SKM-1 treated with dmso at 0.1 percent for 144 hours (cell line): Measurements from ENCODE around the gene RAD50.
"Not testable (repeated sequence)": the region's sequence is repeated elsewhere in the genome, so short reads cannot be mapped to it uniquely, and the experiment has no call there.

Experiments used
- DNase-seq: peaks from one replicate; lab custom pipeline; 2025; ENCODE audit not compliant: unreplicated experiment; lab: John Stamatoyannopoulos, UW

The RAD50 gene

GRCh38 chr5:132556763-132557477 is at the start of gene RAD50:
Gene RAD50 (plus strand): TSS chr5:132556977. CDS start chr5:132557325, 348 bp downstream.
- peak; percentile 95 for DNase-seq

DNA sequence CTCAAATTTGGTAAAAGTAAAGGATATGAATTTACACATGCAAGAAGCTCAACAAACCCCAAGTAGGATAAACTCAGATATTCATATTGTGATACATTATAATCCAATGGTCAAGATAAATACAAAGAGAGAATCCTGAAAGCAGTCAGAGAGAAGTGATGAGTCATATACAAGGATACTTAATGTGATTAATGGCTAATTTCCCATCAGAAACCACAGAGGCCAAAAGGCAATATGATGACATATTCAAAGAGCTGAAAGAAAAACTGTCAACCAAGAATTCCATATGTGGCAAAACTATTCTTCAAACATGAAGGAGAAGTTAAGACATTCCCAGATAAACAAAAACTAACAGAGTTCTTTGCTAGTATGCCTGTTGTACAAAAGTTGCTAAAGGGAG is 46.7 kb upstream of the RAD50 start:
- no peak for DNase-seq

- DNase-seq = not testable (repeated sequence)
Measured at GRCh38 chr5:132513618-132514336, 43.0 kb upstream of the RAD50 start.

- not testable (repeated sequence) for DNase-seq
Measured at GRCh38 chr5:132522067-132522466, 34.7 kb upstream of the RAD50 start.

DNA sequence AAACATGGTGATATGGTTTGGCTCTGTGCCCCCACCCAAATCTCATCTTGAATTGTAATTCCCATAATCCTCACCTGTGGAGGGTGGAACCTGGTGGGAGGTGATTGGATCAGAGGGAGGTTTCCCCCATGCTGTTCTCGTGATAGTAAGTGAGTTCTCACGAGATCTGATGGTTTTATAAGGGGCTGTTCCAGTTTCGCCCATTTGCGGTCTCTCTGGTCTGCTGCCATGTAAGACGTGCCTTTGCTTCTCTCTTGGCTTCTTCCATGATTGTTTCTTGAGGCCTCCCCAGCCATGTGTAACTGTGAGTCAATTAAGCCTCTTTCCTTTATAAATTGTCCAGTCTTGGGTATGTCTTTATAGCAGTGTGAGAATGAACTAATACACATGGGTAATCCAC is 31.9 kb upstream of the RAD50 start:
- DNase-seq = not testable (repeated sequence)

GRCh38 chr5:132525299-132525724 is 31.5 kb upstream of the RAD50 start:
- no peak for DNase-seq

DNA sequence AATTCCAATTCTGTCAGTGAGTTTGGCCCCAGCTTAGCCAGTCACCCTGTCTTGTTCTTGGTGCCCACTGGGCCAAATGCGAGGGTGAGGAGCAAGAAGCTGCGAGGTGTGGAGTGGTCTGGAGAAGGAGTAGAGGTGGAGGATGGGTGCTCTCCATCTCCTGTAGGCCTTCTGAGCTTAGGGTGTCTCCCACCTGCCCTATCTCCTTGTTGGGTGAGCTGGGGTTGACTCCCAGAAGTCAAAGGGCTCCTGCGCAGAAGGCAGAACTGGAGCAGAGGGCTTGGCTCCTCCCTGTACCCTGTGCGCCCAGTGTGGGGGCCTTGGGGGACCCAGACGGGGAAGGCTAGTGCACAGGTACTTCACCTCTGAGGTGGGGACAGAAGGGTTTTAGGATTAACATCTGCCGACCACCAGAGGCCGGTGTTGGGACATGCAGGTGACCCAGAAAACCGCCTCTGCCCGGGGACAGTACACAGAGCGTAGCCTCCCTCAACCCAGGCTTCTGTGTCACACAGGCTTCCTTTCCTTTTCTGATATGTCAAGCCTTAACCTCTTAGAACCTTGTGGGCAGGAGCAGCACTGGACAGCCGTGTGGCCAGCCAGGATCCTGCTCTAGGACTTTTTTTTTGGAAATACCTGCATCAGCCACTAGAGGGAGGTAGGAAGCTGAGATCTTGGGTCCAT is 30.3 kb upstream of the RAD50 start:
- peak; percentile 29 for DNase-seq

GRCh38 chr5:132526974-132527564 is 29.7 kb upstream of the RAD50 start:
- no peak for DNase-seq

GRCh38 chr5:132528021-132528420 is 28.8 kb upstream of the RAD50 start:
- no peak for DNase-seq

- DNase-seq = peak; percentile 17
Measured at GRCh38 chr5:132528866-132529634, 27.7 kb upstream of the RAD50 start.

- DNase-seq = no peak
Measured at GRCh38 chr5:132530946-132531345, 25.8 kb upstream of the RAD50 start.

- DNase-seq = no peak
Measured at GRCh38 chr5:132539716-132540115, 17.1 kb upstream of the RAD50 start.

GRCh38 chr5:132540149-132540548 is 16.6 kb upstream of the RAD50 start:
- DNase-seq = no peak

- DNase-seq = no peak
Measured at GRCh38 chr5:132540764-132541163, 16.0 kb upstream of the RAD50 start.

- no peak for DNase-seq
Measured at GRCh38 chr5:132543472-132544201, 13.1 kb upstream of the RAD50 start, which contains the start of gene IL5. Gene IL5 (minus strand): TSS chr5:132543522. CDS start chr5:132543478, 44 bp downstream.

DNA sequence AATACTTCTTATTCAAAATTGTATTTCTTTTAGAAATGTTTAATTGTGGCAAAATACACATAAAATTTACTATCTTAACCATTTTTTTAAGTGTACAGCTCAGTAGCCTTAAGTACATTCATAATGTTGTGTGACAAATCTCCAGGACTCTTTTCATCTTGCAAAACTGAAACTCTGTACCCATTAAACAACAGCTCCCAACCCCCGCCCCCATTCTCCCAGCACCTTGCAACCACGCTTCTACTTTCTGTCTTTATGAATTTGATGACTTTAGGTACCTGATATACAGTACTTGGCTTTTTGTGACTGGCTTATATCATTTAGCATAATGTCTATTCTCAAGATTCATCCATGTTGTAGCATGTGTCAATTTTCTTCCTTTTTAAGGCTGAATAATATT is 10.7 kb upstream of the RAD50 start:
- no peak for DNase-seq

GRCh38 chr5:132547269-132547668 is 9.5 kb upstream of the RAD50 start:
- no peak for DNase-seq

DNA sequence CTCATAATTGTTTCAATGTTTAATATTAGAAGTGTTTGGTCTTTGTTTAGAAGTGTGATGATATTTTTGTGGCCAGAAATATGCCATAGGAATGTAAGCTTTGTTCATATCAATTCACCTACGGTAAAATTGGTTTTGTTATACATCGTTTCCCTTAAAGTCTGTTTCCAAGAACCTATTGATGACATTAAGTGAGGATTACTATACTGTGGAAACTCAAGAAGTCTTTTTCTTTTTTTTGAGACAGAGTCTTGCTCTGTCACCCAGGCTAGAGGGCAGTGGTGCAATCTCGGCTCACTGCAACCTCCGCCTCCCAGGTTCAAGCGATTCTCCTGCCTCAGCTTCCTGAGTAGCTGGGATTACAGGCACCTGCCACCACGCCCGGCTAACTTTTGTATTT is 7.9 kb upstream of the RAD50 start:
- DNase-seq = not testable (repeated sequence)

GRCh38 chr5:132549576-132549975 is 7.2 kb upstream of the RAD50 start:
- DNase-seq = no peak
